ENCODE data around the gene TANGO2. TPM values are rescaled to one million over a fixed set of nuclear protein-coding genes. Genes with fewer than 3 reads are reported as not detected.

The TANGO2 gene
- total RNA-seq, 1 experiment from 2014 or later = 14.6 TPM

DNA sequence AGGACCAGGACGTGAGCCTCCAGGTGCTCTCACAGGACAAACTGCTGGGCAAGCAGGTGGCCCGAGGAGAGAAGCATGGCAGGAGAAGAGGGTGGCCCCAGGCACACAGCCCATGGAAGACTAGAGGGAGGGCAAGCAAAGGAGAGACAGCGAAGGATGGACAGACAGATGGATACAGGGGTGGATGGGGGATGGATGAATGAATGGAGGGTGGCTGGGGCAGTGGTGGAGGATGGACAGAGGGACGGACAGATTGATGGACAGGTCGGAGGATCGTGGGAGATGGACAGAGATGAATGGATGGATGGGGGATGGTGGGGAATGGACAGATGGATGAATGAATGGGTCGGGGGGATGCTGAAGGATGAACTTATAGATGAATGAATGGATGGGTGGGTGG lies 27.0 kb upstream of the TANGO2 start:
- Histone ChIP-seq H3K23me2 (ENCODE audit: insufficient read length, low read depth, low read length, poor library complexity, severe bottlenecking) (no peaks in the 10 kb centered on the region), H3T11ph (ENCODE audit: low read length) (no peak overlapping the region), H3K4ac (ENCODE audit: low read depth, low read length) (no peak overlapping the region), H2BK120ac (ENCODE audit: low read depth, low read length, poor library complexity, severe bottlenecking) (no peak overlapping the region), H4K91ac (ENCODE audit: insufficient read length, low read depth, low read length) (no peak overlapping the region), H3K14ac (ENCODE audit: insufficient read depth, low read length) (no peak overlapping the region), H4K8ac (replicated peaks; ENCODE audit: insufficient read length, low read depth, low read length) (no peak overlapping the region), H2AK5ac (ENCODE audit: insufficient read length, low read length) (no peak overlapping the region), H4K20me1 (ENCODE audit: control insufficient read depth, insufficient read depth, insufficient read length) (no peaks in the 10 kb centered on the region), H3K27ac (ENCODE audit: insufficient read length, low read depth, low read length) (no peak overlapping the region), H3K9me3 (ENCODE audit: control insufficient read depth, low read depth, low read length) (no peaks in the 10 kb centered on the region), H3K4me1 (ENCODE audit: insufficient read depth, low read length) (no peaks in the 10 kb centered on the region), H4K5ac (ENCODE audit: insufficient read length, low read depth, low read length) (no peak overlapping the region), H2BK12ac (ENCODE audit: insufficient read length, low read depth, low read length) (no peak overlapping the region), H3K79me1 (ENCODE audit: insufficient read depth, low read depth, low read length, poor library complexity, severe bottlenecking) (no peaks in the 10 kb centered on the region), H3K56ac (ENCODE audit: insufficient read length, low read depth, low read length) (no peak overlapping the region), H2BK15ac (ENCODE audit: low read depth, low read length) (no peak overlapping the region), H3K4me2 (ENCODE audit: insufficient read depth, insufficient read length, low read length) (no peak overlapping the region), H3K18ac (ENCODE audit: insufficient read length, low read depth, low read length) (no peak overlapping the region), H2AFZ (ENCODE audit: low read length) (no peak overlapping the region), H3K27me3 (ENCODE audit: insufficient read depth, low read length) (no peaks in the 10 kb centered on the region), H3K79me2 (ENCODE audit: insufficient read depth, low read length) (no peaks in the 10 kb centered on the region), H2BK5ac (ENCODE audit: insufficient read length, low read length) (no peak overlapping the region), H3K23ac (ENCODE audit: insufficient read length, low read depth, low read length) (no peak overlapping the region), H2BK20ac (ENCODE audit: low read depth, low read length, poor library complexity, severe bottlenecking) (no peak overlapping the region), H3K9ac (ENCODE audit: extremely low read depth, insufficient read length, low read length) (no peak overlapping the region)
- Mint-ChIP-seq H3K4me3 (no peak overlapping the region), H3K27me3 (ENCODE audit: low read depth) (no peaks in the 10 kb centered on the region; the same call in 1 of the 2 replicates), H3K4me1 (peaks cover 6 to 15% of the 10 kb centered on the region in 2 experiments), H3K27ac (no peak overlapping the region), H3K36me3 (ENCODE audit: insufficient read depth in 1 of 3, low read depth in 3 of 3) (no peaks in the 10 kb centered on the region), H3K9me3 (no peaks in the 10 kb centered on the region; a peak in 1 of 5 replicates)
- DNase-seq = no peak
- TF ChIP-seq, protein P1, sequence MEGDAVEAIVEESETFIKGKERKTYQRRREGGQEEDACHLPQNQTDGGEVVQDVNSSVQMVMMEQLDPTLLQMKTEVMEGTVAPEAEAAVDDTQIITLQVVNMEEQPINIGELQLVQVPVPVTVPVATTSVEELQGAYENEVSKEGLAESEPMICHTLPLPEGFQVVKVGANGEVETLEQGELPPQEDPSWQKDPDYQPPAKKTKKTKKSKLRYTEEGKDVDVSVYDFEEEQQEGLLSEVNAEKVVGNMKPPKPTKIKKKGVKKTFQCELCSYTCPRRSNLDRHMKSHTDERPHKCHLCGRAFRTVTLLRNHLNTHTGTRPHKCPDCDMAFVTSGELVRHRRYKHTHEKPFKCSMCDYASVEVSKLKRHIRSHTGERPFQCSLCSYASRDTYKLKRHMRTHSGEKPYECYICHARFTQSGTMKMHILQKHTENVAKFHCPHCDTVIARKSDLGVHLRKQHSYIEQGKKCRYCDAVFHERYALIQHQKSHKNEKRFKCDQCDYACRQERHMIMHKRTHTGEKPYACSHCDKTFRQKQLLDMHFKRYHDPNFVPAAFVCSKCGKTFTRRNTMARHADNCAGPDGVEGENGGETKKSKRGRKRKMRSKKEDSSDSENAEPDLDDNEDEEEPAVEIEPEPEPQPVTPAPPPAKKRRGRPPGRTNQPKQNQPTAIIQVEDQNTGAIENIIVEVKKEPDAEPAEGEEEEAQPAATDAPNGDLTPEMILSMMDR (conservative IDR thresholded peaks at IDR 0.05) = no peak
- no CpG with 5 or more reads among the region's 7 CpGs for WGBS (ENCODE audit: extremely low coverage, insufficient read length, low lambda C conversion rate)
